OCI-LY7 (cell line): Measurements from ENCODE around the gene LSG1. TPM values are rescaled to one million over a fixed set of nuclear protein-coding genes. Genes with fewer than 3 reads are reported as not detected.

Experiments used
- BruUV-seq: library from RNA; stranded (reverse); fragments of 400-500 nt; replicated peaks from 2 replicates; lab custom pipeline; 2021; lab: Mats Ljungman, UMichigan
- CTCF ChIA-PET: fragments of 300-600 bp; sonication (Branson Sonifier 250); formaldehyde crosslinking; loops from one replicate; lab custom pipeline; 2022; ENCODE audit warnings: antibody characterized with exemption; ENCODE audit not compliant: unreplicated experiment; lab: Charles Lee
- POLR2A ChIA-PET: fragments of 300-600 bp; sonication (Branson Sonifier 250); formaldehyde crosslinking; loops from one replicate; lab custom pipeline; 2022; ENCODE audit warnings: antibody characterized with exemption; lab: Charles Lee
- DNase-seq: peaks from one replicate; pipeline ENCODE4 v3.0.0-alpha.2; 2015; ENCODE audit warnings: low spot score
- H2AFZ ChIP-seq: fragments of 200-600 bp; sonication (generic), shearing (Covaris generic); 2 replicates; pipeline ENCODE4 v1.6.1; 2014; ENCODE audit warnings: mild to moderate bottlenecking, antibody characterized with exemption, low read length, moderate library complexity
- H3K27ac ChIP-seq: fragments of 200-600 bp; sonication (generic); 2 replicates; pipeline ENCODE4 v1.5.1; 2014; ENCODE audit warnings: mixed run types, low read depth, mild to moderate bottlenecking, moderate library complexity, low read length, inconsistent platforms; ENCODE audit not compliant: poor library complexity, severe bottlenecking
- H3K36me3 ChIP-seq: fragments of 200-600 bp; sonication (generic); 2 replicates; pipeline ENCODE4 v1.6.1; 2014; ENCODE audit warnings: mild to moderate bottlenecking, antibody characterized with exemption, low read length, moderate library complexity, mixed read lengths; ENCODE audit not compliant: insufficient read depth
- H3K4me1 ChIP-seq: fragments of 200-600 bp; sonication (generic); 2 replicates; pipeline ENCODE4 v1.5.1; 2014; ENCODE audit warnings: mild to moderate bottlenecking, low read length; ENCODE audit not compliant: insufficient read depth, poor library complexity, severe bottlenecking
- H3K4me2 ChIP-seq: fragments of 200-600 bp; sonication (generic); 2 replicates; pipeline ENCODE4 v1.6.1; 2014; ENCODE audit warnings: mild to moderate bottlenecking, low read length
- H3K4me3 ChIP-seq: fragments of 200-600 bp; sonication (generic); 2 replicates; pipeline ENCODE4 v1.5.1; 2014; ENCODE audit warnings: mild to moderate bottlenecking, low read depth, low read length; ENCODE audit not compliant: poor library complexity, severe bottlenecking
- H3K79me2 ChIP-seq: fragments of 200-600 bp; sonication (generic); 2 replicates; pipeline ENCODE4 v1.6.1; 2016; ENCODE audit warnings: low read depth, mild to moderate bottlenecking, low read length, moderate library complexity, mixed read lengths; ENCODE audit not compliant: insufficient read depth
- H3K9me2 ChIP-seq: fragments of 200-600 bp; sonication (generic); 2 replicates; pipeline ENCODE4 v1.6.1; 2016; ENCODE audit warnings: mild to moderate bottlenecking, low read length, mixed read lengths; ENCODE audit not compliant: insufficient read depth
- H3K9me3 ChIP-seq: fragments of 200-600 bp; sonication (generic); 2 replicates; pipeline ENCODE4 v1.6.1; 2014; ENCODE audit warnings: mild to moderate bottlenecking, mixed run types, low read length, mixed read lengths
- H4K20me1 ChIP-seq: fragments of 200-600 bp; sonication (generic); 2 replicates; pipeline ENCODE4 v1.6.1; 2014; ENCODE audit warnings: mild to moderate bottlenecking, antibody characterized with exemption, low read length, moderate library complexity, mixed read lengths; ENCODE audit not compliant: insufficient read depth
- EZH2phosphoT487 ChIP-seq: fragments of 200-600 bp; sonication (generic); IDR thresholded peaks from 2 replicates; pipeline ENCODE4 v1.6.1; 2018; ENCODE audit warnings: low read depth, borderline replicate concordance, mild to moderate bottlenecking, mixed run types, antibody characterized with exemption, low read length, moderate library complexity, mixed read lengths
- intact Hi-C: fragments of 100-400 bp; cut with micrococcal nuclease; formaldehyde crosslinking; loops from one replicate; pipeline ENCODE4 v1.10.0; 2022; ENCODE audit not compliant: unreplicated experiment
- small RNA-seq: library from RNA; depleted of rRNA; stranded (forward); fragments of <200 nt; gene quantifications from one replicate; pipeline ENCODE3, GENCODE V24; 2014
- total RNA-seq, 2 experiments: library from RNA; depleted of rRNA in 1 of 2; stranded (reverse); fragments of >200 nt in 1 of 2; shearing (Covaris generic) in 1 of 2; gene quantifications; 2 replicates each; pipeline ENCODE4 v1.2.3, GENCODE V29; 2014 to 2022
- TF ChIP-seq, protein P1 (sequence below): fragments of 200-600 bp; sonication (generic); conservative IDR thresholded peaks from 2 replicates; pipeline ENCODE4 v1.5.1; 2014; ENCODE audit warnings: mild to moderate bottlenecking, antibody characterized with exemption, low read length, moderate library complexity, mixed read lengths

The LSG1 gene
- total RNA-seq, 2 experiments from 2014 or later: 44.4 to 52.9 TPM

GRCh38 chr3:194592798-194593752, 78.9 kb downstream of the LSG1 start:
- no peak overlapping the region for H3K4me3 ChIP-seq
- peaks cover 12% of the 10 kb centered on the region for H3K4me1 ChIP-seq
- peak; percentile 20 for DNase-seq
- H3K9me3 ChIP-seq: no peaks in the 10 kb centered on the region
- H2AFZ ChIP-seq: no peak overlapping the region
- CTCF ChIA-PET: no interaction called here
- no peak overlapping the region for H3K27ac ChIP-seq
- no peak for TF ChIP-seq EZH2phosphoT487
- TF ChIP-seq, protein P1, sequence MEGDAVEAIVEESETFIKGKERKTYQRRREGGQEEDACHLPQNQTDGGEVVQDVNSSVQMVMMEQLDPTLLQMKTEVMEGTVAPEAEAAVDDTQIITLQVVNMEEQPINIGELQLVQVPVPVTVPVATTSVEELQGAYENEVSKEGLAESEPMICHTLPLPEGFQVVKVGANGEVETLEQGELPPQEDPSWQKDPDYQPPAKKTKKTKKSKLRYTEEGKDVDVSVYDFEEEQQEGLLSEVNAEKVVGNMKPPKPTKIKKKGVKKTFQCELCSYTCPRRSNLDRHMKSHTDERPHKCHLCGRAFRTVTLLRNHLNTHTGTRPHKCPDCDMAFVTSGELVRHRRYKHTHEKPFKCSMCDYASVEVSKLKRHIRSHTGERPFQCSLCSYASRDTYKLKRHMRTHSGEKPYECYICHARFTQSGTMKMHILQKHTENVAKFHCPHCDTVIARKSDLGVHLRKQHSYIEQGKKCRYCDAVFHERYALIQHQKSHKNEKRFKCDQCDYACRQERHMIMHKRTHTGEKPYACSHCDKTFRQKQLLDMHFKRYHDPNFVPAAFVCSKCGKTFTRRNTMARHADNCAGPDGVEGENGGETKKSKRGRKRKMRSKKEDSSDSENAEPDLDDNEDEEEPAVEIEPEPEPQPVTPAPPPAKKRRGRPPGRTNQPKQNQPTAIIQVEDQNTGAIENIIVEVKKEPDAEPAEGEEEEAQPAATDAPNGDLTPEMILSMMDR: no peak
- H3K9me2 ChIP-seq: no peaks in the 10 kb centered on the region
- intact Hi-C loops: loop anchor here (5.0 kb wide), 1 partner anchor 261 kb away; no protein-coding TSS in a partner anchor
- no TSS peak for BruUV-seq
- no peaks in the 10 kb centered on the region for H3K79me2 ChIP-seq
- no peaks in the 10 kb centered on the region for H3K36me3 ChIP-seq
- POLR2A ChIA-PET: no interaction called here
- no peaks in the 10 kb centered on the region for H4K20me1 ChIP-seq
- peak overlapping the region; percentile 16; the same call in 1 of the 2 replicates for H3K4me2 ChIP-seq

Small RNA genes lying within 50 kb of the gene (small RNA-seq; reads per million reads assigned to genes)
- not detected for gene AC046143.2

Other genes with a start within 250 kb of the LSG1 start
- gene ATP13A3, start 185.2 kb downstream of the LSG1 start, total RNA-seq (2014; rRNA removed; shearing (Covaris generic)): 84.5 and 103 TPM in 2 replicates
- 69.5 and 79.5 TPM in 2 replicates for gene ATP13A3, start 185.2 kb downstream of the LSG1 start, total RNA-seq (2022)
- 8.8 and 9.6 TPM in 2 replicates for gene TMEM44, start 38.8 kb downstream of the LSG1 start, total RNA-seq (2014; rRNA removed; shearing (Covaris generic))
- gene TMEM44, start 38.8 kb downstream of the LSG1 start, total RNA-seq (2022): 22.9 and 25.7 TPM in 2 replicates
- gene FAM43A, start 13.7 kb upstream of the LSG1 start, total RNA-seq (2014; rRNA removed; shearing (Covaris generic)): 17.2 and 21.6 TPM in 2 replicates
- 7.5 and 8.2 TPM in 2 replicates for gene FAM43A, start 13.7 kb upstream of the LSG1 start, total RNA-seq (2022)